GM12878 (cell line): ENCODE measurements around the gene TFB1M. TPM values are rescaled to one million over a fixed set of nuclear protein-coding genes. Genes with fewer than 3 reads are reported as not detected.
A peak's percentile ranks its signal among the peaks of the same experiment; 100 is the strongest.

ENCODE experiments used
- ATAC-seq: fragments of 200-7000 bp; cut with Tn5 transposase; 3 replicates; pipeline ENCODE4 v1.9.1; 2020; ENCODE audit warnings: mild to moderate bottlenecking, moderate library complexity
- BruUV-seq: library from RNA; stranded (reverse); fragments of 400-500 nt; replicated peaks from 2 replicates; lab custom pipeline; 2021; lab: Mats Ljungman, UMichigan
- CTCF ChIA-PET: fragments of 300-600 bp; sonication (Branson Sonifier 250); formaldehyde crosslinking; extraction: SDS; loops from one replicate; lab custom pipeline; 2021; ENCODE audit warnings: inconsistent platforms; lab: Yijun Ruan, JAX
- POLR2A ChIA-PET: fragments of 350-600 bp; formaldehyde crosslinking; extraction: SDS; loops from one replicate; lab custom pipeline; 2021; ENCODE audit warnings: inconsistent platforms; lab: Charles Lee
- RAD21 ChIA-PET: fragments of 300-600 bp; sonication (Branson Sonifier 250); formaldehyde crosslinking; loops from one replicate; lab custom pipeline; 2023; ENCODE audit warnings: antibody characterized with exemption; ENCODE audit not compliant: unreplicated experiment; lab: Charles Lee
- SMC1A ChIA-PET: fragments of 300-600 bp; sonication (Branson Sonifier 250); formaldehyde crosslinking; loops from one replicate; lab custom pipeline; 2023; ENCODE audit not compliant: unreplicated experiment, uncharacterized antibody; lab: Charles Lee
- DNase-seq: peaks from one replicate; pipeline ENCODE4 v3.0.0-alpha.2; 2011; ENCODE audit warnings: low read depth, low spot score
- FAIRE-seq: peaks from 3 replicates; lab custom pipeline; 2011; peaks lifted over from hg19 to GRCh38; lab: Jason Lieb, UNC
- H2AFZ ChIP-seq: 2 replicates; pipeline ENCODE4 v1.6.0; 2011; ENCODE audit warnings: low read depth, low read length, control low read depth; ENCODE audit not compliant: control insufficient read depth
- H3K27ac ChIP-seq: 2 replicates; pipeline ENCODE4 v1.5.1; 2011; ENCODE audit warnings: control low read depth; ENCODE audit not compliant: control insufficient read depth, insufficient read depth
- H3K27me3 ChIP-seq, 2 experiments: replicated peaks in 1 of 2; 2 replicates each; pipeline versions ENCODE4 v1.6.0 to v1.6.1; 2011; ENCODE audit warnings: low read length in 1 of 2; ENCODE audit not compliant: control insufficient read depth in 2 of 2, insufficient read depth in 2 of 2
- H3K36me3 ChIP-seq, 2 experiments: 2 replicates each; pipeline ENCODE4 v1.5.1; 2011; ENCODE audit warnings: low read length in 1 of 2; ENCODE audit not compliant: control insufficient read depth in 2 of 2, insufficient read depth in 2 of 2
- H3K4me1 ChIP-seq: 2 replicates; pipeline ENCODE4 v1.6.1; 2011; ENCODE audit warnings: mild to moderate bottlenecking, low read length, moderate library complexity, mixed read lengths; ENCODE audit not compliant: control insufficient read depth, insufficient read depth
- H3K4me2 ChIP-seq: 2 replicates; pipeline ENCODE4 v1.6.0; 2011; ENCODE audit warnings: control low read depth; ENCODE audit not compliant: control insufficient read depth, insufficient read depth
- H3K4me3 ChIP-seq: fragments of 200-600 bp; sonication (generic); 2 replicates; pipeline ENCODE4 v1.5.1; 2016
- H3K79me2 ChIP-seq: 2 replicates; pipeline ENCODE4 v1.6.0; 2011; ENCODE audit warnings: low read length; ENCODE audit not compliant: control insufficient read depth, insufficient read depth
- H3K9ac ChIP-seq: 2 replicates; pipeline ENCODE4 v1.8.0; 2011; ENCODE audit warnings: low read length, control low read depth, mixed read lengths; ENCODE audit not compliant: control insufficient read depth, insufficient read depth
- H3K9me3 ChIP-seq: replicated peaks from 3 replicates; pipeline ENCODE4 v1.5.1; 2011; ENCODE audit warnings: mild to moderate bottlenecking, low read length; ENCODE audit not compliant: control insufficient read depth, insufficient read depth
- H4K20me1 ChIP-seq: 2 replicates; pipeline ENCODE4 v1.6.0; 2011; ENCODE audit not compliant: control insufficient read depth, insufficient read depth
- HDAC2 ChIP-seq: fragments of 200-600 bp; sonication (generic); IDR thresholded peaks from 2 replicates; pipeline ENCODE4 v1.6.1; 2017
- HDAC6 ChIP-seq: fragments of 200-600 bp; sonication (generic); IDR thresholded peaks from one replicate; pipeline ENCODE4 v1.8.0; 2017; ENCODE audit warnings: antibody characterized with exemption; ENCODE audit not compliant: unreplicated experiment
- MEF2B ChIP-seq: fragments of 450-650 bp; IDR thresholded peaks from 2 replicates; pipeline ENCODE4 v1.6.1; 2018; ENCODE audit warnings: mild to moderate bottlenecking, moderate library complexity; ENCODE audit not compliant: partially characterized antibody, poor library complexity, severe bottlenecking
- MXI1 ChIP-seq: fragments of 150-350 bp; IDR thresholded peaks from 2 replicates; pipeline ENCODE4 v1.6.1; 2011; ENCODE audit warnings: low read depth, mild to moderate bottlenecking, inconsistent platforms, low read length, improper control_type of control experiment
- PML ChIP-seq: IDR thresholded peaks from 2 replicates; pipeline ENCODE4 v1.6.1; 2012; ENCODE audit warnings: low read length, inconsistent platforms
- POU2F2 ChIP-seq: IDR thresholded peaks from 3 replicates; pipeline ENCODE4 v1.6.1; 2011; ENCODE audit warnings: low read depth, mild to moderate bottlenecking, low read length, borderline replicate concordance
- RUNX3 ChIP-seq: IDR thresholded peaks from 2 replicates; pipeline ENCODE4 v1.6.1; 2012; ENCODE audit warnings: low read length, inconsistent platforms
- SMC3 ChIP-seq: IDR thresholded peaks from 2 replicates; pipeline ENCODE4 v1.6.1; 2011; ENCODE audit warnings: low read length, improper control_type of control experiment, borderline replicate concordance
- TAF1 ChIP-seq: IDR thresholded peaks from 2 replicates; pipeline ENCODE4 v1.6.1; 2011; ENCODE audit warnings: mild to moderate bottlenecking, low read depth, low read length, borderline replicate concordance
- ZBTB33 ChIP-seq: fragments of 450-650 bp; IDR thresholded peaks from 2 replicates; pipeline ENCODE4 v1.6.1; 2017; ENCODE audit warnings: mild to moderate bottlenecking
- WGBS: methylation state at CpG from one replicate; pipeline ENCODE4 v1.1.6; 2016; ENCODE audit warnings: low lambda C conversion rate; ENCODE audit not compliant: insufficient replicate concordance, insufficient coverage; ENCODE audit errors: missing lambda C conversion rate; 5-methylcytosine and 5-hydroxymethylcytosine counted together
- in situ Hi-C: fragments of 300-500 bp; cut with MboI; formaldehyde crosslinking; loops from 9 replicates; pipeline ENCODE4 v1.14.3; 2018; ENCODE audit warnings: mixed read lengths
- intact Hi-C: fragments of 100-400 bp; cut with micrococcal nuclease; formaldehyde crosslinking; loops from one replicate; pipeline ENCODE4 v1.14.2; 2022; ENCODE audit not compliant: unreplicated experiment
- polyA plus RNA-seq, 11 experiments: library from polyadenylated mRNA; depleted of rRNA in 4 of 11; unstranded in 6 of 11; stranded (reverse) in 5 of 11; fragments of >200 nt; fragmentation: Nextera tagmentation in 4 of 11; fragmentation: Illumina TruSeq in 1 of 11; extraction: Ambion mirVana in 4 of 11; extraction: Trizol in 1 of 11; gene quantifications; 1 replicate in 1 of 11; 2 replicates in 10 of 11; pipeline versions ENCODE4 v1.2.1 to v1.2.3, GENCODE V29; 2011 to 2016; ENCODE audit warnings: inconsistent platforms in 2 of 11, missing spikeins in 2 of 11, low read depth in 1 of 11
- total RNA-seq, 4 experiments: library from RNA; depleted of rRNA in 3 of 4; stranded (reverse); fragments of >200 nt in 3 of 4; fragmentation: Illumina TruSeq in 1 of 4; extraction: Trizol in 1 of 4; gene quantifications; 2 replicates each; pipeline versions ENCODE4 v1.2.1 to v1.2.3, GENCODE V29; 2013 to 2021
- TF ChIP-seq, protein P1 (sequence below): fragments of 450-650 bp; IDR thresholded peaks from 2 replicates; pipeline ENCODE4 v1.6.1; 2016; ENCODE audit warnings: mild to moderate bottlenecking
- TF ChIP-seq, protein P2 (sequence below): IDR thresholded peaks from 2 replicates; pipeline ENCODE4 v1.6.1; 2012; ENCODE audit warnings: improper control_type of control experiment, low read depth, low read length; ENCODE audit not compliant: insufficient replicate concordance

Gene TFB1M
- total and polyA plus RNA-seq, 10 of the 15 experiments (the other 5 are each of a cell fraction or from before 2014, with no cell fraction given) = 29.9 to 117 (median 41.3) TPM

GRCh38 chr6:155248008-155249001 lies 66.0 kb downstream of the TFB1M start (continued):
- TF ChIP-seq POU2F2 = 0 out of 3 replicates have a peak, but pooled peaks have one; percentile 8
- no peak for TF ChIP-seq HDAC2
- no peak for TF ChIP-seq MEF2B
- peak; percentile 91 for TF ChIP-seq SMC3
- TF ChIP-seq RUNX3 = peak; percentile 54
- TF ChIP-seq PML = no peak
- TF ChIP-seq, protein P1, sequence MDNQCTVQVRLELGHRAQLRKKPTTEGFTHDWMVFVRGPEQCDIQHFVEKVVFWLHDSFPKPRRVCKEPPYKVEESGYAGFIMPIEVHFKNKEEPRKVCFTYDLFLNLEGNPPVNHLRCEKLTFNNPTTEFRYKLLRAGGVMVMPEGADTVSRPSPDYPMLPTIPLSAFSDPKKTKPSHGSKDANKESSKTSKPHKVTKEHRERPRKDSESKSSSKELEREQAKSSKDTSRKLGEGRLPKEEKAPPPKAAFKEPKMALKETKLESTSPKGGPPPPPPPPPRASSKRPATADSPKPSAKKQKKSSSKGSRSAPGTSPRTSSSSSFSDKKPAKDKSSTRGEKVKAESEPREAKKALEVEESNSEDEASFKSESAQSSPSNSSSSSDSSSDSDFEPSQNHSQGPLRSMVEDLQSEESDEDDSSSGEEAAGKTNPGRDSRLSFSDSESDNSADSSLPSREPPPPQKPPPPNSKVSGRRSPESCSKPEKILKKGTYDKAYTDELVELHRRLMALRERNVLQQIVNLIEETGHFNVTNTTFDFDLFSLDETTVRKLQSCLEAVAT = 0 out of 2 replicates have a peak, but pooled peaks have one; percentile 52
- TF ChIP-seq TAF1 = no peak

DNA sequence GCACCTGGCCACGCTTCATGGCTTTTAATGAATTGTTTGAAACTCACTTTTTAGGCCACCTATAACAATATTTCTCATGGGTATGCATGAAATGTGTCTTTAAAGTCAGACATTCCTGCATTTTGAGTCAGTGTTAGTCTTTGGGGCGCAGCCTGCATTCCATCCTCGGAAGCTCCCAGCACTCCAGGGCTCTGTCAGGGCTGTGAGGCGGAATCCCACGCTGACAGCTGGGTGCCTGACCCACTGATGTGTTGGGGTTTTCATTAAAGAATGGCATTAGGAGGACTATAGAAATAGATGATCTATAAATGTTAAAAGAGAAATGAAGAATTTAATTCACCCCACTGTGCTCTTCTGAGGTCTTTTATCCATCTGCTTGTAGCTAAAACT lies 66.7 kb downstream of the TFB1M start:
- no peaks in the 10 kb centered on the region for H3K9me3 ChIP-seq
- peaks cover 9 to 12% of the 10 kb centered on the region in 2 experiments for H3K36me3 ChIP-seq
- ChIA-PET POLR2A (interaction anchor here (0.5 to 1.4 kb wide), 3 partner anchors 62 to 193 kb away, joined by 3 to 8 read pairs (median 6); no protein-coding TSS in a partner anchor), SMC1A (interaction anchor here (0.6 to 11.0 kb wide), 28 partner anchors 8 to 574 kb away, joined by 3 to 224 read pairs (median 6); partner anchors contain the start of genes CLDN20 and TFB1M), RAD21 (interaction anchor here (1.0 to 10.1 kb wide), 16 partner anchors 11 to 573 kb away, joined by 3 to 178 read pairs (median 6); no protein-coding TSS in a partner anchor), CTCF (interaction anchor here (0.7 to 8.5 kb wide), 25 partner anchors 9 to 573 kb away, joined by 3 to 228 read pairs (median 5); partner anchors contain the start of gene CLDN20)
- intact Hi-C loops (loop anchor here (1.0 to 10.0 kb wide), 4 partner anchors 70 to 570 kb away; no protein-coding TSS in a partner anchor), in situ Hi-C loops (no loop called here)
- no peak overlapping the region for H3K4me2 ChIP-seq
- no peaks in the 10 kb centered on the region for H4K20me1 ChIP-seq
- peaks cover 4% of the 10 kb centered on the region; the same call in 1 of the 2 replicates for H3K4me1 ChIP-seq
- DNase-seq = no peak
- WGBS = 97% methylated on average over 5 of the region's 5 CpGs
- no peak overlapping the region for H3K27ac ChIP-seq
- H3K79me2 ChIP-seq = no peaks in the 10 kb centered on the region
- H3K4me3 ChIP-seq = no peak overlapping the region
- no peak for ATAC-seq
- no peak overlapping the region for H2AFZ ChIP-seq
- BruUV-seq = no TSS peak
- no peak for FAIRE-seq
- no peak overlapping the region for H3K9ac ChIP-seq
- H3K27me3 ChIP-seq = no peaks in the 10 kb centered on the region
- no peak for TF ChIP-seq MXI1
- no peak for TF ChIP-seq HDAC6
- TF ChIP-seq, protein P2, sequence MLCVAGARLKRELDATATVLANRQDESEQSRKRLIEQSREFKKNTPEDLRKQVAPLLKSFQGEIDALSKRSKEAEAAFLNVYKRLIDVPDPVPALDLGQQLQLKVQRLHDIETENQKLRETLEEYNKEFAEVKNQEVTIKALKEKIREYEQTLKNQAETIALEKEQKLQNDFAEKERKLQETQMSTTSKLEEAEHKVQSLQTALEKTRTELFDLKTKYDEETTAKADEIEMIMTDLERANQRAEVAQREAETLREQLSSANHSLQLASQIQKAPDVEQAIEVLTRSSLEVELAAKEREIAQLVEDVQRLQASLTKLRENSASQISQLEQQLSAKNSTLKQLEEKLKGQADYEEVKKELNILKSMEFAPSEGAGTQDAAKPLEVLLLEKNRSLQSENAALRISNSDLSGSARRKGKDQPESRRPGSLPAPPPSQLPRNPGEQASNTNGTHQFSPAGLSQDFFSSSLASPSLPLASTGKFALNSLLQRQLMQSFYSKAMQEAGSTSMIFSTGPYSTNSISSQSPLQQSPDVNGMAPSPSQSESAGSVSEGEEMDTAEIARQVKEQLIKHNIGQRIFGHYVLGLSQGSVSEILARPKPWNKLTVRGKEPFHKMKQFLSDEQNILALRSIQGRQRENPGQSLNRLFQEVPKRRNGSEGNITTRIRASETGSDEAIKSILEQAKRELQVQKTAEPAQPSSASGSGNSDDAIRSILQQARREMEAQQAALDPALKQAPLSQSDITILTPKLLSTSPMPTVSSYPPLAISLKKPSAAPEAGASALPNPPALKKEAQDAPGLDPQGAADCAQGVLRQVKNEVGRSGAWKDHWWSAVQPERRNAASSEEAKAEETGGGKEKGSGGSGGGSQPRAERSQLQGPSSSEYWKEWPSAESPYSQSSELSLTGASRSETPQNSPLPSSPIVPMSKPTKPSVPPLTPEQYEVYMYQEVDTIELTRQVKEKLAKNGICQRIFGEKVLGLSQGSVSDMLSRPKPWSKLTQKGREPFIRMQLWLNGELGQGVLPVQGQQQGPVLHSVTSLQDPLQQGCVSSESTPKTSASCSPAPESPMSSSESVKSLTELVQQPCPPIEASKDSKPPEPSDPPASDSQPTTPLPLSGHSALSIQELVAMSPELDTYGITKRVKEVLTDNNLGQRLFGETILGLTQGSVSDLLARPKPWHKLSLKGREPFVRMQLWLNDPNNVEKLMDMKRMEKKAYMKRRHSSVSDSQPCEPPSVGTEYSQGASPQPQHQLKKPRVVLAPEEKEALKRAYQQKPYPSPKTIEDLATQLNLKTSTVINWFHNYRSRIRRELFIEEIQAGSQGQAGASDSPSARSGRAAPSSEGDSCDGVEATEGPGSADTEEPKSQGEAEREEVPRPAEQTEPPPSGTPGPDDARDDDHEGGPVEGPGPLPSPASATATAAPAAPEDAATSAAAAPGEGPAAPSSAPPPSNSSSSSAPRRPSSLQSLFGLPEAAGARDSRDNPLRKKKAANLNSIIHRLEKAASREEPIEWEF = no peak
- no peak for TF ChIP-seq ZBTB33
